GM12801 (cell line): ENCODE measurements around the gene GALNT13.

Experiments
- TF ChIP-seq, protein P1 (sequence below): IDR thresholded peaks from one replicate; pipeline ENCODE4 v1.5.1; 2011; ENCODE audit warnings: control low read depth; ENCODE audit not compliant: insufficient read length; ENCODE audit errors: extremely low read depth

The GALNT13 gene

DNA sequence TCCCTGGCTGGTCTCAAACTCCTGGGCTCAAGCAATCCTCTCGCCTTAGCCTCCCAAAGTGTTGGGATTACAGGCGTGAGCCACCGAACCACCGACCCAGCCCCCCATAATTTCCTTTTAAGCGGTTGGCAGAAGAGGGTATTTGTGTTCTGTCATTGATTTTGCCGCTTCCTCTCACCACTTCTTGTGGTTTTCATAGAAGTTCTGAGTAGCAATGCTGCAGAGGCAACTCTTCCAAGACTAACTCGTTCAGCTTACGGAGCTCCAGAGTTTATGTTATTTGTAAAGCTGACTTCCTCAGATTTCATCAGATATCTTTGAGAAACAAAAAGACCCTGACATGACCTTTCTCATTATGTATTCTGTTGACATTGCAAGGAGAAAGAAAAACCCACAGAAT, 565.4 kb downstream of the GALNT13 start:
- TF ChIP-seq, protein P1, sequence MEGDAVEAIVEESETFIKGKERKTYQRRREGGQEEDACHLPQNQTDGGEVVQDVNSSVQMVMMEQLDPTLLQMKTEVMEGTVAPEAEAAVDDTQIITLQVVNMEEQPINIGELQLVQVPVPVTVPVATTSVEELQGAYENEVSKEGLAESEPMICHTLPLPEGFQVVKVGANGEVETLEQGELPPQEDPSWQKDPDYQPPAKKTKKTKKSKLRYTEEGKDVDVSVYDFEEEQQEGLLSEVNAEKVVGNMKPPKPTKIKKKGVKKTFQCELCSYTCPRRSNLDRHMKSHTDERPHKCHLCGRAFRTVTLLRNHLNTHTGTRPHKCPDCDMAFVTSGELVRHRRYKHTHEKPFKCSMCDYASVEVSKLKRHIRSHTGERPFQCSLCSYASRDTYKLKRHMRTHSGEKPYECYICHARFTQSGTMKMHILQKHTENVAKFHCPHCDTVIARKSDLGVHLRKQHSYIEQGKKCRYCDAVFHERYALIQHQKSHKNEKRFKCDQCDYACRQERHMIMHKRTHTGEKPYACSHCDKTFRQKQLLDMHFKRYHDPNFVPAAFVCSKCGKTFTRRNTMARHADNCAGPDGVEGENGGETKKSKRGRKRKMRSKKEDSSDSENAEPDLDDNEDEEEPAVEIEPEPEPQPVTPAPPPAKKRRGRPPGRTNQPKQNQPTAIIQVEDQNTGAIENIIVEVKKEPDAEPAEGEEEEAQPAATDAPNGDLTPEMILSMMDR, result no peak

DNA sequence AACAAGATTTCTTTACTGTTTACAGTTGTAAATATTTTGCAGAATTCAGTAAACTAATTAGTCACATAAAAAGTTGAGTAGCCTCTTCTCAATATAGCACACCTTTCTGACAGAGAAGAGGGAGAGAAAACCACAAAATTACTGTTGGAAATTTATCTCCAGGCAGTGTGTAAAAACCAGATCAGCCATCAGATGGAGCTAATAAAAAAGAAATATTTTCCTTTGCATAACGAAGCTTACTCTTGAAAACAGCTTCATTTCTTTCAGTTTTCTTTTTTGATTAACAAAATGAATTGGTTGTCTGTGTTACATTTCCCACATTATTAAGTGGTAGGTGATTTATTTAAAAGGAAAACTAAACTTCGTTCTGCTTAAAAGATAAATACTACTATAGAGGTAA, 567.4 kb downstream of the GALNT13 start:
- TF ChIP-seq, protein P1, result no peak

DNA sequence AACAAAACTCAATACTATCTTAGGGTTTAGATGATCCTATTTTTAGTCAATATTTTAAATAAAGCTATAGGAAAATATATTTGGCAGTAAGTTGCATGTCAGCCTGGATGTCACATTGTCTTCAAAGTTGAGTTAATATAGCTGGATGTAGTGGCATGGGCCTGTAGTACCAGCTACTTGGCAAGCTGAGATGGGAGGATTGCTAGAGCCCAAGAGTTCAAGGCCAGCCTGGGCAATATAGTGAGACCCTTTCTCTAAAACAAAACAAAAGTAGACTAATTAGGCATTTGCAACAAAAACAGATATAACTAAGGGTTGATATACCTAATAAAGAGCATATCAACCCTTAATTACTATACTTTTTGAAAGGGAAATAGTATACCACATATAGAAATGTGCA, 572.2 kb downstream of the GALNT13 start:
- TF ChIP-seq, protein P1, result no peak

DNA sequence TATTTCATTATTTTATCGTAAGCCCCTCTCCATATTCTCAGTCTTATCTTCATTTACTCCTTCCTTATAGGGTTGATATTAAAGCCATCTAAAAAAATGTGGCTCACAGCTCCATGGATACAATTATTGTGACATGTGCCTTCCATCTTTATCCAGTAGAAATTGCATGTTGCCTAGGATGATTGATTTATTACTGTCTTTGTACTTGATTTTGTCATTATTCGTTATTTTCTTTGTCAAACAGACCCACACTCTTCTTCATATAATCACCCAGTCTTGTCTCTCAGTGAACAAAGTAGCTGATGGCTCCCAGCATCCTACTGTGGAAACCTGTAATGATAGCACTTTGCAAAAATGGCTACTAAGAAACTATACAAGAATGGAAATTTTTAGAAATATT, 574.6 kb downstream of the GALNT13 start:
- TF ChIP-seq, protein P1, result no peak

DNA sequence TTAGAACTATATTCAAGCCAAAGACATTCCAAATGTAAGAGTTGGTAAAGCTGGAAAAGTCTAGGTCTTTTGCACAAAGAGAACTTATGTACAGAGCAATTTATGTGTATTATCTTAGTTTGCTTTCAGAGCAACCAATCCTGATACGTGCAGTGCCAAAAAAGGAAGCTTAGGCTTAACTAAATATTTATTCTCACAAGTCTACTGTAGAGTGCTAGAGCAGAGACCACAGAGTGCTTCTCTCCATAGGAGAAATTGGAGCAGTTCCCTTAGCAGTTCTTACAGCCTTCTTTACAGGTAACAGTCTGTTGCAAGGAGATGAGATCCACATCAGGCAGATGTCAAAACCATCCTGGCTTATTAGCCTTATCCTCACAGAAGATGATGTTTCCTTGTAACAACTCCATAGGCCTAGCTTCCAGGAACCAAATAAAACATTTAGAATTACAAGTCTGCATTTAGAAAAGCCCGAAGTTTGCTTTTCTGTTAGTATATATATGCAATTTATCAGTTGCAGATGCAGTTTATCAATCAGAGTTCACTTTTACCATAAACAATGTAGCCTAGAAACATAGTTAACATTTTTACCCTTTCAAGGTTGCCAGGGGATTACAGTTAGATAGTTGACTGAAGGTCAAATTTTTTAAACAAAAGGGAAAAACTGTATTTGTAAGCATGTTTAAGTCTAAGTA, 576.2 kb downstream of the GALNT13 start:
- TF ChIP-seq, protein P1, result no peak

DNA sequence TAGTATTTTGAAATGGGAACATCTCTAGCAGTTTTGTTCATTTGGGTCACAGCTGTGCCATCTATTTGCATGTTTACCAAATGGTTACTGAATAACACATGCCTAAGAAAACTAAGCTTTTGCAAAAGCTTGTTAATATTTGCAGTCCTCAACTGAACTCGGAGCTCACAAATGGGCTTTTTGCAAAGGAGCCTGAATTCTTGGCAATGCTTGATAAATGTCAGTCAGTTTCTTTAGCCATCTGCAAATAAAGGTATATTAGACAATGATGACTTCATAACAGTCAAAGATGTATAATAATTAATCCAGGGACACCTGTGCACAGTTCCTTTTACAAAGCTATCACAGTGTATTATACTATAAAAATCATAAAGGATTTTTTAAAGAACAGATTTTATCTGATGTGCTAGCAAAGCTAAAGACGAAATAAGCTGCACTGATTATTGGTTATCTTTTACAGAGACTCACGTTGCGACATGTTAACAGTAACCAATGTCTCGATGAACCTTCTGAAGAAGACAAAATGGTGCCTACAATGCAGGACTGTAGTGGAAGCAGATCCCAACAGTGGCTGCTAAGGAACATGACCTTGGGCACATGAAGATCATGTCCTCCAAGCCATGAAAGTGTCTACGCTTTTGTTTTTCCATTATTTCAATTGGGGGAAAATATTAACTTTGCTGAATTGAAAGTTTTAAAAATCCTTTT, 578.4 kb downstream of the GALNT13 start:
- TF ChIP-seq, protein P1, result no peak

DNA sequence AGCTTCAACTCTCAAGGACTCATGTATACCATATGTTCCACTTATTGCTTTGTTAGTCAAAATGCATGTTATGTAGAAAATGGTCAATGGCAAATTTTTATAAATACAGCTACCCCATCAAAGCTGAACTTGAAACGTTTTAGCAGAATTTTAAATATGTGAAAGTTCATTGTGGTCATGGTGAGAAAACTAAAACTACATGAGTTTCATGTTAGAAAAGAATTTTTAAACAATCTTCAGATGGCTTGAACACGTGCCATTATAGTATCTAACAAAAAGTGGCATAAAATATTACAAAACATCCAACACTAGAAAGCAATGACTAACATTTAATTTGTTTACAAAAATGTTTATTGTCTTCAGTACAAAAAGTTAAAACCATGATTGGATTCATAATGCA, 580.7 kb downstream of the GALNT13 start:
- TF ChIP-seq, protein P1, result no peak
